Osteoblast (primary cell): ENCODE measurements around the gene SERPINB5. TPM values are rescaled to one million over a fixed set of nuclear protein-coding genes. Genes with fewer than 3 reads are reported as not detected.

Experiments
- DNase-seq: peaks from one replicate; pipeline ENCODE4 v3.0.0; 2011; ENCODE audit warnings: low spot score, mixed read lengths; ENCODE audit not compliant: insufficient read length; ENCODE audit errors: missing footprints
- H2AFZ ChIP-seq: 2 replicates; pipeline ENCODE4 v1.6.0; 2011; ENCODE audit warnings: mild to moderate bottlenecking, low read length
- H3K27ac ChIP-seq: 2 replicates; pipeline ENCODE4 v1.5.1; 2011; ENCODE audit warnings: mild to moderate bottlenecking, low read depth, low read length, moderate library complexity
- H3K27me3 ChIP-seq: 2 replicates; pipeline ENCODE4 v1.6.0; 2012; ENCODE audit warnings: mild to moderate bottlenecking, control low read depth, inconsistent platforms, low read length, moderate library complexity; ENCODE audit not compliant: insufficient read depth
- H3K36me3 ChIP-seq: 2 replicates; pipeline ENCODE4 v1.5.1; 2011; ENCODE audit warnings: mild to moderate bottlenecking, low read length, control low read depth, moderate library complexity; ENCODE audit not compliant: insufficient read depth
- H3K4me1 ChIP-seq: 2 replicates; pipeline ENCODE4 v1.5.1; 2011; ENCODE audit warnings: mild to moderate bottlenecking, low read length, control low read depth, moderate library complexity; ENCODE audit not compliant: insufficient read depth
- H3K4me2 ChIP-seq: 2 replicates; pipeline ENCODE4 v1.6.0; 2011; ENCODE audit warnings: mild to moderate bottlenecking, low read length; ENCODE audit not compliant: insufficient read depth
- H3K4me3 ChIP-seq: fragments of 200-600 bp; sonication (generic); 3 replicates; pipeline ENCODE4 v1.5.1; 2012; ENCODE audit warnings: mild to moderate bottlenecking, low read length, inconsistent platforms; ENCODE audit not compliant: insufficient read depth
- H3K79me2 ChIP-seq: 2 replicates; pipeline ENCODE4 v1.6.0; 2012; ENCODE audit warnings: mild to moderate bottlenecking, low read length, control low read depth, inconsistent platforms; ENCODE audit not compliant: insufficient read depth
- H3K9me3 ChIP-seq: 2 replicates; pipeline ENCODE4 v1.5.1; 2011; ENCODE audit warnings: low read depth, low read length, control low read depth
- H4K20me1 ChIP-seq: 2 replicates; pipeline ENCODE4 v1.6.0; 2012; ENCODE audit warnings: mild to moderate bottlenecking, low read length, control low read depth; ENCODE audit not compliant: insufficient read depth
- CTCF ChIP-seq: IDR thresholded peaks from 2 replicates; pipeline ENCODE4 v1.5.1; 2011; ENCODE audit warnings: mild to moderate bottlenecking, low read depth, low read length, moderate library complexity; ENCODE audit errors: extremely low read depth
- total RNA-seq: library from RNA; depleted of rRNA; stranded (reverse); fragments of >200 nt; gene quantifications from 2 replicates; pipeline ENCODE4 v1.2.3, GENCODE V29; 2012

The SERPINB5 gene
- total RNA-seq, 1 donor: not detected

- Histone ChIP-seq H3K4me3 (no peak overlapping the region), H2AFZ (no peak overlapping the region), H3K9me3 (no peaks in the 10 kb centered on the region), H4K20me1 (no peaks in the 10 kb centered on the region), H3K27ac (no peak overlapping the region), H3K79me2 (no peaks in the 10 kb centered on the region), H3K4me2 (no peak overlapping the region), H3K27me3 (peaks cover 3% of the 10 kb centered on the region), H3K4me1 (no peaks in the 10 kb centered on the region), H3K36me3 (no peaks in the 10 kb centered on the region)
- no peak for DNase-seq
- no peak for TF ChIP-seq CTCF
Observed at GRCh38 chr18:63508596-63508995, 31.8 kb downstream of the SERPINB5 start.

GRCh38 chr18:63511285-63511684 lies 34.5 kb downstream of the SERPINB5 start:
- Histone ChIP-seq H3K4me1 (no peaks in the 10 kb centered on the region), H3K27ac (no peak overlapping the region), H3K79me2 (no peaks in the 10 kb centered on the region), H3K4me2 (no peak overlapping the region), H3K27me3 (peaks cover 6% of the 10 kb centered on the region), H3K4me3 (no peak overlapping the region), H3K36me3 (no peaks in the 10 kb centered on the region), H3K9me3 (no peaks in the 10 kb centered on the region), H4K20me1 (no peaks in the 10 kb centered on the region), H2AFZ (no peak overlapping the region)
- peak; percentile 71 for TF ChIP-seq CTCF
- no peak for DNase-seq

GRCh38 chr18:63514326-63514725 lies 37.6 kb downstream of the SERPINB5 start:
- peaks cover 2% of the 10 kb centered on the region for H3K27me3 ChIP-seq
- H3K4me1 ChIP-seq: peaks cover 3% of the 10 kb centered on the region
- no peak overlapping the region for H2AFZ ChIP-seq
- H3K36me3 ChIP-seq: no peaks in the 10 kb centered on the region
- no peak for TF ChIP-seq CTCF
- no peak for DNase-seq
- H3K4me2 ChIP-seq: no peak overlapping the region
- H4K20me1 ChIP-seq: no peaks in the 10 kb centered on the region
- no peak overlapping the region for H3K27ac ChIP-seq
- no peaks in the 10 kb centered on the region for H3K9me3 ChIP-seq
- no peaks in the 10 kb centered on the region for H3K79me2 ChIP-seq
- no peak overlapping the region for H3K4me3 ChIP-seq

GRCh38 chr18:63514888-63515678 lies 38.3 kb downstream of the SERPINB5 start:
- Histone ChIP-seq H2AFZ (no peak overlapping the region), H4K20me1 (no peaks in the 10 kb centered on the region), H3K79me2 (no peaks in the 10 kb centered on the region), H3K27ac (no peak overlapping the region), H3K4me3 (no peak overlapping the region), H3K27me3 (peaks cover 2% of the 10 kb centered on the region), H3K4me2 (no peak overlapping the region), H3K36me3 (no peaks in the 10 kb centered on the region), H3K9me3 (no peaks in the 10 kb centered on the region), H3K4me1 (peaks cover 3% of the 10 kb centered on the region)
- TF ChIP-seq CTCF: peak; percentile 11
- no peak for DNase-seq
